Measurements from ENCODE around the gene KRT33B.

Gene KRT33B

DNA sequence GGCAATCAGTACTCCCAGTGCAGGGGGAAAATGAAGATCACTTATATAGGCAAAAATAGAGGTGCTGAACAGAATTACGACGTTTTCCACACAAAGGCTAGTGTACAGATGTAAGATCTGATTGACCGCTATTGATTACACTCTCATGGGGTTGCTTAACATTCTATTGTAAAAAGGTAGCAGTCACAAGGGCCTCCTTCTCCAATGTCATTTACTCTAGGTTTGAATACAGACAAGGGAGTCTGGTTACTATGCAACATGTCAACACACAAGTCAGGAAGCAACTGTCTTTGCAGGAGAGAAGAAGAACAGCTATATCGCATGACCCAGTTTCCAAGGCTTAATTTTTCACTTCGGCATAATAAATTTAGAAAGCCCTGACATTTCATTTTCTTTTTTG lies 46.9 kb upstream of the KRT33B start:
- Histone ChIP-seq H2AFZ (ENCODE audit: low read depth, low read length) (no peak overlapping the region), H3K4me3 (ENCODE audit: low read length) (no peak overlapping the region), H4K20me1 (ENCODE audit: insufficient read depth, low read length) (no peaks in the 10 kb centered on the region), H3K79me2 (ENCODE audit: low read length) (no peaks in the 10 kb centered on the region), H3K9ac (ENCODE audit: low read length) (no peak overlapping the region), H3K27ac (ENCODE audit: low read length) (no peak overlapping the region), H3K4me2 (ENCODE audit: low read length) (no peak overlapping the region), H3K36me3 (replicated peaks; ENCODE audit: low read depth, low read length) (no peaks in the 10 kb centered on the region), H3K27me3 (ENCODE audit: low read depth, low read length) (peaks cover 15% of the 10 kb centered on the region), H3K4me1 (ENCODE audit: low read length) (no peaks in the 10 kb centered on the region), H3K9me3 (ENCODE audit: insufficient read depth, low read length) (no peaks in the 10 kb centered on the region)
- no peak for TF ChIP-seq EZH2phosphoT487 (IDR thresholded peaks at IDR 0.05; ENCODE audit: low read depth)

DNA sequence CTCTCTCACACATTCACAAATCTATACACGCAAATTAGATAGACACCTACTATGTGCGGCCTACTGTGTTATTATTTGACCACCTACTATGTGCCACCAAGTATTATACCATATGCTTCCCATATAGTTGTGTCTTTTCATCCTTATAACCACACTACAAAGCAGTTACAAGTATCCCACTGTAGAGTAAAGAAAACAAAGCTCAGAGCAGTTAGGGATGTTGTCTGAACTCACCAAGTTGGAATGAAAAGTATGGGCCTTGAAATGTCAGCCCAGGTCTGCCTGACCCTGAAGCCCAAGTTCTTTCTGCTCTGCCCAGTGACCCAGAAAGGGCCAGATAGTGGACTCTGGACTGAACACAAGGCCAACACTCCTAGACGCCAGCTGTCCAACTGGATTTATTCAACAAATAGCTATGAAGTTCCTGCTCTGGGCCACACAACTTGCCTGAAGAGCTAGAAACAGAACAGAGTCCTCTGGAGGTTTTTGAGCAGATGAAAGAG lies 46.3 kb upstream of the KRT33B start:
- Histone ChIP-seq H2AFZ (ENCODE audit: low read depth, low read length) (no peak overlapping the region), H3K4me2 (ENCODE audit: low read length) (no peak overlapping the region), H3K27me3 (ENCODE audit: low read depth, low read length) (peaks cover 15% of the 10 kb centered on the region), H3K9ac (ENCODE audit: low read length) (no peak overlapping the region), H4K20me1 (ENCODE audit: insufficient read depth, low read length) (no peaks in the 10 kb centered on the region), H3K9me3 (ENCODE audit: insufficient read depth, low read length) (no peaks in the 10 kb centered on the region), H3K4me3 (ENCODE audit: low read length) (no peak overlapping the region), H3K27ac (ENCODE audit: low read length) (no peak overlapping the region), H3K79me2 (ENCODE audit: low read length) (no peaks in the 10 kb centered on the region), H3K36me3 (replicated peaks; ENCODE audit: low read depth, low read length) (no peaks in the 10 kb centered on the region), H3K4me1 (ENCODE audit: low read length) (no peaks in the 10 kb centered on the region)
- TF ChIP-seq, protein P1, sequence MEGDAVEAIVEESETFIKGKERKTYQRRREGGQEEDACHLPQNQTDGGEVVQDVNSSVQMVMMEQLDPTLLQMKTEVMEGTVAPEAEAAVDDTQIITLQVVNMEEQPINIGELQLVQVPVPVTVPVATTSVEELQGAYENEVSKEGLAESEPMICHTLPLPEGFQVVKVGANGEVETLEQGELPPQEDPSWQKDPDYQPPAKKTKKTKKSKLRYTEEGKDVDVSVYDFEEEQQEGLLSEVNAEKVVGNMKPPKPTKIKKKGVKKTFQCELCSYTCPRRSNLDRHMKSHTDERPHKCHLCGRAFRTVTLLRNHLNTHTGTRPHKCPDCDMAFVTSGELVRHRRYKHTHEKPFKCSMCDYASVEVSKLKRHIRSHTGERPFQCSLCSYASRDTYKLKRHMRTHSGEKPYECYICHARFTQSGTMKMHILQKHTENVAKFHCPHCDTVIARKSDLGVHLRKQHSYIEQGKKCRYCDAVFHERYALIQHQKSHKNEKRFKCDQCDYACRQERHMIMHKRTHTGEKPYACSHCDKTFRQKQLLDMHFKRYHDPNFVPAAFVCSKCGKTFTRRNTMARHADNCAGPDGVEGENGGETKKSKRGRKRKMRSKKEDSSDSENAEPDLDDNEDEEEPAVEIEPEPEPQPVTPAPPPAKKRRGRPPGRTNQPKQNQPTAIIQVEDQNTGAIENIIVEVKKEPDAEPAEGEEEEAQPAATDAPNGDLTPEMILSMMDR (IDR thresholded peaks at IDR 0.05; ENCODE audit: low read depth, low read length), result no peak
- TF ChIP-seq EZH2phosphoT487 (IDR thresholded peaks at IDR 0.05; ENCODE audit: low read depth), result no peak

DNA sequence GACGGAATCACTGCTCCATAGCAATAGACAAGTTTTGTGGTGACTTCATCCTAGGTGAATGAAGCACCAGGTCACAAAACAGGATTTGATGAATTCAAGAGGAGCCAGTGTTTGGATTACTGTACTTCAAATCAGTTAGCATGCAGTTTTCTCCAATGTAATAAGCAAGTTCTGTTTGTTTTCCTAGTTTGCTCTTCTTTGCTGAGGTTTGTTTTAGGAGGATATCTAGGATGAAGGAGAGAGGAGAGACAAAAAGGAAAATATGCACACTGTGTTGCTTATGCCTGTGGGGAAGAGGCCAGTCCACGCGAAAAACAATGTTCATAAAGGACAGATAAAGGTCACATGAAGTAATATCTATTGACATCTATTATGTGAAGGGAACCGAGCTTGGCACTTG lies 45.8 kb upstream of the KRT33B start:
- Histone ChIP-seq H3K79me2 (ENCODE audit: low read length) (no peaks in the 10 kb centered on the region), H3K4me2 (ENCODE audit: low read length) (no peak overlapping the region), H3K27ac (ENCODE audit: low read length) (no peak overlapping the region), H3K36me3 (replicated peaks; ENCODE audit: low read depth, low read length) (no peaks in the 10 kb centered on the region), H3K4me3 (ENCODE audit: low read length) (no peak overlapping the region), H2AFZ (ENCODE audit: low read depth, low read length) (no peak overlapping the region), H3K4me1 (ENCODE audit: low read length) (no peaks in the 10 kb centered on the region), H3K9me3 (ENCODE audit: insufficient read depth, low read length) (no peaks in the 10 kb centered on the region), H4K20me1 (ENCODE audit: insufficient read depth, low read length) (no peaks in the 10 kb centered on the region), H3K9ac (ENCODE audit: low read length) (no peak overlapping the region), H3K27me3 (ENCODE audit: low read depth, low read length) (peaks cover 15% of the 10 kb centered on the region)
- TF ChIP-seq, protein P1 (IDR thresholded peaks at IDR 0.05; ENCODE audit: low read depth, low read length), result no peak
- TF ChIP-seq EZH2phosphoT487 (IDR thresholded peaks at IDR 0.05; ENCODE audit: low read depth), result no peak

DNA sequence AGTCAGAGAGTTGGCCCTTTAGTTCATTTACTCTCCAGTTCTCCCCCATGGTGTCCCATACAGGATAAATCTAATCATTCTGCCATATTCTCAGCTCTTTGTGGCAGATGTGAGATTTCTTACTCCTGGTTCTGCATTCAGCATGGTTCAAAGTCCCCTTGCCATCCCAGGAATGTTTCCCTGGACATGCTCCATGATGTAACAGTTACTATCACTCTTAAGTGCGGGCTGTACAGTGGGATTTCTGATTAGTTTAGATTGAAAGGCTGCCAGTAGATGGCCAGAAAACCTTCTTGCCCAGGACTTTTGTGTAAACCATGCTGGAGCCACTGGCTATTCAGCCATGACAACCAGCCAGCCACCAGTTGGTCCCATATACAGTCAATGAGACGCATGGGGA lies 44.4 kb upstream of the KRT33B start:
- Histone ChIP-seq H3K27me3 (ENCODE audit: low read depth, low read length) (peaks cover 15% of the 10 kb centered on the region), H3K9ac (ENCODE audit: low read length) (no peak overlapping the region), H3K79me2 (ENCODE audit: low read length) (no peaks in the 10 kb centered on the region), H3K27ac (ENCODE audit: low read length) (no peak overlapping the region), H3K36me3 (replicated peaks; ENCODE audit: low read depth, low read length) (no peaks in the 10 kb centered on the region), H4K20me1 (ENCODE audit: insufficient read depth, low read length) (no peaks in the 10 kb centered on the region), H3K4me3 (ENCODE audit: low read length) (no peak overlapping the region), H3K9me3 (ENCODE audit: insufficient read depth, low read length) (no peaks in the 10 kb centered on the region), H2AFZ (ENCODE audit: low read depth, low read length) (no peak overlapping the region), H3K4me2 (ENCODE audit: low read length) (no peak overlapping the region), H3K4me1 (ENCODE audit: low read length) (no peaks in the 10 kb centered on the region)
- TF ChIP-seq, protein P1 (IDR thresholded peaks at IDR 0.05; ENCODE audit: low read depth, low read length), result no peak
- no peak for TF ChIP-seq EZH2phosphoT487 (IDR thresholded peaks at IDR 0.05; ENCODE audit: low read depth)
